GM20431 (cell line): ENCODE data around the gene SCRN2.

Experiments used
- in situ Hi-C: fragments of 300-500 bp; cut with MseI, MboI; formaldehyde crosslinking; loops from one replicate; pipeline ENCODE4 v1.15.0; 2020; ENCODE audit warnings: low sequenced_read_pairs; ENCODE audit not compliant: unreplicated experiment

The SCRN2 gene

DNA sequence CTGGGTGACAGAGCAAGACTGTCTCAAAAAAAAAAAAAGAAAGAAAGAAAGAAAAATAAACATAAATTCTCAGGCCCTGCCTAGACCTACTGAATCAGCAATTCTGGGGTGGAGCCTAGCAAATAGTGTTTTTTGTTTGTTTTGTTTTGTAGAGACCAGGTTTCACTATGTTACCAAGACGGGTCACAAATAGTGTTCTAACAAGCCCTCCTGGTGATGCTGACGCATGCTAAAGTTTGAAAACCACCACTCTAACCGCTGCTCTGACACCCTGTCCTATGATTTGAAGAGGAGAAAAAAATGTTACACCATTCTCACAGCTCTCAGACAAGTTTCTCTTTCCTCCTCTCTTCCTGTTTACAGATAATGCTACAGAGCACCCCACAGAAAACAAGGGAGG, 11.2 kb downstream of the SCRN2 start:
- in situ Hi-C loops = no loop called here

DNA sequence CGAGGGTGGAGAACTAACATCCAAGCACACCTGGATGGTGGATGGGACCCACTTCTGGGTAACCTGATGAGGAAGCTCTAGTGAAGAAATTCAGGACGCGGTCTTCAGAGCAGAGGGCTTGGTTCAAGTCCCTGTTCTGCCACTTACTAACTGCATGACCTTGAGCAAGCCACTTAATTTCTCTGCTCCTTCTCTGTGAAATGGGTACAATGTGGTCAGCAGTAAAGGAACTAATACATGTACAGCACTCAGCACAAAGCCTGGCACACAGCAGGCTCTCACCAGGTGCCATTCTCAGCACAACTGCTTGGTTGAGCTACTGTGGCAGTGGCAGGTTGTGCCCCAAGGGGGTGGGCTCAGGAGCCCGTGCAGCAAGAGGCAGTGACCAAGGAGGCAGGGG, 17.6 kb downstream of the SCRN2 start:
- in situ Hi-C loops = no loop called here

DNA sequence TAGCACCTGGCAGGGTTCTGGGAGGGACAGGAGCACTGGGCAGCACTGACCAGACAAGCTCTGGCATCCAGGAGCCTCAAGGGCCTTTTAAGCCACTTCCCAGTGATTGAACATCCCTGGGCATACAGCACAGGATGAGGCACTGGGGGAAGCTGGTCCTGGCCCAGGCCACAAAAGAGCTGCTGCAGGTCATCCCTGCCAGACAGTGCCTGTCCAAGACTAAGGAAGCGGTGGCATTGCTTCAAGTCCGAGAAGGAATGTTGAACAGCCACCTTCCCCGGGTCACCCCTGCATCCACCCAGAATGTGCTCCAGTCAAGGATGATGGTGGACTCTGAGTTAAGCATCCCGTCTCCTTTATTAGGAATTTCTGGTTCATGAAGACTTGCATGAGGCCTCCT, 18.3 kb downstream of the SCRN2 start:
- in situ Hi-C loops = no loop called here

DNA sequence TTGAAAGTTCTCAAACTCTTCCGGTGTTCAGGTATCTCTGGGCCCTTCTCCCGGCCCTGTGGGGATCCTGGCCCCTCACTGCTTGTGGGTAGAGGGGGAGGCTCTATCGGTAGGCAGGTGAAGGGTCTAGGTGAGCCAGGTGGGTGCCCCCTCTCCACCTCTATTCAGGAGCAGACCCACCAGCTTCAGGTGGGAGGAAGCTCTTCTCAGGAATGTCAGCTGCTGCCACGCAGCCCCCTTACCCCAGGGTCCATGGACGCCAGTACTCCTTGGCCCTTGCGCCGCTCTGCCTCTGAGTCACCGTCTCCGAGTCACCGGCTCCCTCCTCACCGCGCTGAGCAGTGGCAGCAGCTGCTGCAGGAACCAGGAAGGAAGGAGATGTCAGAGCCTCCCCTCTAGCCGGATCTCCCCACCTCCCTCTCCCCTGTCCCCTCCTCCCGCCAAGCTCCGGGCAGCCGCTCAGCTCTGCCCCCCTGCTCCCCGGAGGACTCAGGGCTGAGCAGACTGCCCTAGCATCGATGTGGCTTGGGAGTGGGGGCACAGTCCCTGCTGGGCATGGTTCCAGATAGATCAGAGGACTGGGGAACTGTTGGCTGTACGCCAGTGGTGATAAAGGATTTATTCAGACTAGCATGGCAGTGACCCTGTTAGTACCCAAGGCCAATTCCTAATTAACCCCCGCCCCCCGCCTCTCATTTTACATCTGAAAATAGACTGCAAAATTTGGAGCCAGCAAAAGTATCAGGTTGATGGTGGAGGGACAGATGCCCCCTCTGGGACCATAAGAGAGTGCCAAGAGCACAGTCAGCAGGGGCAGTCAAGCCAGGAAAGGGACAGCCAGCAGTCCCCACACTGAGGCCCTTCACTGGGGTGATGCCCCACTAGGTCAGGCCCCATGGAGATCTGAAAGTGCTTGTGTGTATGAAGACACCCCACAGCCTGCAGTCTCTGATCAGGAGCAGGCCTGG, 19.4 kb downstream of the SCRN2 start, which contains the start of gene OSBPL7:
Gene OSBPL7, minus strand, starts transcription at position 371 of the 968 bp plus-strand sequence. CDS start 1,516 bp downstream, outside the sequence.
- in situ Hi-C loops = no loop called here

DNA sequence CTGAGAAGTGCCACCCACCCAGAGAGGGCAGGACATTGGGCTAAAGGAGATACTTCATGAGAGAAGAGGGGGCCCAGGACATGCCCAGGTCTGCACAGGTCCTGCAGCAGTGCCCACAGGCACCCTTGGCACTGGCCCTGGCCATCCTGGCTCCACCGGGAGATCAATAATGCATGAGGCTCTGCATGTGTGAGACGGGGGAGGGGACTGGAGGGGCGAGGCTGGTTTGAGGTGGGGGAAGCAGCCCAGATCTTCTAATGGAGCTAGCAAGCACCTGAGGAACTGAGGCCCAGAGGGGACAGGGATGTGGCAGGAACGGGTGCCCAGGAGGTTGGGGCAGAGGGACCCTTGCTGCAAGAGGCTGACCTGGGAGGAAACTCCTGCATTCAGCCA, 20.0 kb downstream of the SCRN2 start:
- in situ Hi-C loops = no loop called here

DNA sequence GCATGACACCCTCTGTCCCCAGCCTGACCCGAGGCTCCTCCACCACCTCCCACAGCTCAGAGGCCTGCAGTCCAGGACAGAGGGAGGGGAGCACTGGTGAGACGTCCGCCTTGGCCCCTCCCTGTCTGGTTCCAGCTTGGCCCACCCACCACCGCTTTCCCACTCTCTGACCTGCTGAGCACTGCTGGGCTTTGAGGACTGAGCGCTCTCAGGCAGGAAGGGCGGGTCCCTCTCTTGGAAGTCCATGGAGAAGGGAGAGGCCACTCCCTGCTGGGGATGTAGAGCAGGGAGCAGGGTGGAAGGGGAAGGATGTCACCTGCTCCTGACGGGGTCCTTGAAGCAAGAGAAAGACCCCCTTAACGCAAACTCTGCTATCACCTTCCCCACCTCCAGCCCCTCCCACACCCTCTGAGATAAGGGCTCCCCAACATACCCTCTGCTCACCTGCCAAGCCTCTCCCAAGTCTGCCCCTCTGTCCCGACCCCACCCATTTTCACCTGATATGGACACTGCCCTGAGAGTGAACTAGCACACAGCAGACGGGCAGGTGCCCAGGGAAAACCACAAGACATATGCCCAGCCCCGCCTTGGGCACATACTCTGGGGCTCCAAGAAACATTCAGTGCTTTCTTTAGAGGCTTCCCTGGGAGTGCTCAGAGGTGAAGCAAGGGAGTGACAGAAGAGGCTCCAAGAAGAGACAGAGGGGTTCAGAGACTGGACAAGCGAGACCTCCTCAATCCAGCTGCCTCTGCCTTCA, 20.9 kb downstream of the SCRN2 start:
- in situ Hi-C loops = no loop called here

DNA sequence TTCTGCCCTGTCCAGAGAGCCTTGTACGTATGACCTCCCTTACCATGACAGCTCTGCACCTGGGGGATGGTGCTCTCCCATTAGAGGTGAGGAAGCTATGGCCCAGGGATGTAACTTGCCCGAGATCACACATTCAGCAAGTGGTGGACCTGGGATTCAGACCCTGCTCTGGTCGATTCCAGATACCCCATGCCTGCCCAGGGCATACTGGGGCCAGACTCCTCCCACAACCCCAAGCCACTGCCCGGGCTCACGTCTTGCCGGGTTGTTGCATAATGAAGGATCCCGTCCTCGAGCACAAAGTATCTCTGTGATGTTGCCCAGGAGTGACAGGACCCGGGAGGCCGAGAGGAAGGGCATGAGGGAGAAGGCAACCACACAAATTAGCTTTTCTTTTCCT, 21.6 kb downstream of the SCRN2 start:
- in situ Hi-C loops = no loop called here

DNA sequence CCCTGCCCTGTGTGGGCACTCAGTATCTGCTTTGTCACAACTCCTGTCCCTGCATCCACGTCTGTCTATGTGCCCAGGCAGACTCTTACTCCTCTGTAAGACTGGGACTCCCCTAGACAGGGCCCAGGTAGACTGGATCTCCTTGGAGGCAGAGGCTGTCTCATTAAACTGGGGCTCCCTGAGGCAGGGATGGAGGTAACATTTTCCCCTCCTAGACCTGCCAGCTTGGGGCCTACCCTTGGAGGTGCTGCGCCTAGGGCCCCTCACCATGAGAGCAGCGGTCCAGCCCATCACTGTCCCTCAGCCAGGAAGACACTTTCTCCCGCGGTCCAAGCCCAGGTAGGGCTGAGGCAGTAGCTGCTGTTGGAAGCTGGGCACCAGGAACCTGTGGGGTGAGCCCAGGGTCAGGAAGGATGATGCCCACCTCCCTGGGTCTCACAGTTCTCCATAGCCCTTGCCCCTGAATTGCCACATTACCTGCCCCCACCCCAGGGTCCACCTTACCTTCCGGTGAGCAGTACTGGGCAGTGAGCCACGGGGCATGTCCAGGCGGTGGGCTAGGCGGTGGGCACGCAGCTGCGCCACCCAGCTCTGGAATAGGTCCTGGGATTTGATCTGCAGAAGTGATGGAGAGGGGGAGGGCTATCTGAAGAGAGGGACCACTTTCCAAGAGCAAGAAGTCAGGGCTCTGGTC, 22.9 kb downstream of the SCRN2 start:
- in situ Hi-C loops = no loop called here

DNA sequence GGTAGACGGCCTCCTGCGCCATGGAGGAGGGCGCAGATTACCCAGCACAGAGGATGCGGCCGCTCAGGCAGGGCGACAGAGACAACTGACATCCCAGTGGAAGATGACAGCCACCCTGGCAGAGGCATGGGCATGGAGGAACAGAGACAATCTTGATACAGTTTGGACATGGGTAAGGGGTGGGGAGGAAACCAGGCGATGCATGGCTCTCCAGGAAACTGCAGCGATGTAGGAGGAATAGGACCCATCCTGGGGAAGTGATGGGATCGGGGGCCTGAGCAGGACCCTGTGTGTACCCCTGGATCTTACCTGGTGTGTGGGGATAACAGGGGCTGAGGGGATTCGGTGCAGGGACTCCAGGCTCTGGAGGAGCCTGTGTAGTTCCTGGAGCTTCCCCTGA, 24.1 kb downstream of the SCRN2 start:
- in situ Hi-C loops = no loop called here

DNA sequence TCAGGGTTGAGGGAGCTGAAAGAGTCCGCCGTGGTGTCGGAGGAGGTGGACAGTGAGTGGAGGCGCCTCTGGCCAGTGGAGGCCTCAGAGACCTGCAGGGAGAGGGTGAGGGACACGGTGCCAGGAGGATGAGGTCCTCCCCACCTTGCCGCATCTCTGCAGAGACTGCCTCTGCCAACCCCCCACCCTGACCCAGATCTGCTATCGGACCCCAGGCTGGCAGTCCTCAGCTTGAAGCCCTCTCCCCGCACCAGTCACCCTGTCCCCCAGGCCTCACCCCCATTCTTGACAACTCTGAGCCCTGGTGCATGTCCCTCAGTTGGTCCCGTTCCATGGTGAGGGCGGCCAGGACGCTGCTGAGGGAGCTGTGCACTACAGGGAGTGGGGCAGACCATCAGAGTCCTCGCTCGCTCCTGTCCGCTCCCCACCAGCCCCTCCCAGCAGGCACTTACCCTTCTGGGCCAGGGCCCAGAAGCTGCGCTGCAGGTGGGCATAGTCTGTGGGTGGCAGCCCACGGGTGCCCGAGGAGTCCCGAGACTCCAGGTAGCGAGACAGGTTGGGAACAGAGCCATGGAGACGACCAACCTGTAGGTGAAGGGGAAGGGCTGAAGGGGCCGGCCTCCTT, 24.9 kb downstream of the SCRN2 start:
- in situ Hi-C loops = no loop called here

DNA sequence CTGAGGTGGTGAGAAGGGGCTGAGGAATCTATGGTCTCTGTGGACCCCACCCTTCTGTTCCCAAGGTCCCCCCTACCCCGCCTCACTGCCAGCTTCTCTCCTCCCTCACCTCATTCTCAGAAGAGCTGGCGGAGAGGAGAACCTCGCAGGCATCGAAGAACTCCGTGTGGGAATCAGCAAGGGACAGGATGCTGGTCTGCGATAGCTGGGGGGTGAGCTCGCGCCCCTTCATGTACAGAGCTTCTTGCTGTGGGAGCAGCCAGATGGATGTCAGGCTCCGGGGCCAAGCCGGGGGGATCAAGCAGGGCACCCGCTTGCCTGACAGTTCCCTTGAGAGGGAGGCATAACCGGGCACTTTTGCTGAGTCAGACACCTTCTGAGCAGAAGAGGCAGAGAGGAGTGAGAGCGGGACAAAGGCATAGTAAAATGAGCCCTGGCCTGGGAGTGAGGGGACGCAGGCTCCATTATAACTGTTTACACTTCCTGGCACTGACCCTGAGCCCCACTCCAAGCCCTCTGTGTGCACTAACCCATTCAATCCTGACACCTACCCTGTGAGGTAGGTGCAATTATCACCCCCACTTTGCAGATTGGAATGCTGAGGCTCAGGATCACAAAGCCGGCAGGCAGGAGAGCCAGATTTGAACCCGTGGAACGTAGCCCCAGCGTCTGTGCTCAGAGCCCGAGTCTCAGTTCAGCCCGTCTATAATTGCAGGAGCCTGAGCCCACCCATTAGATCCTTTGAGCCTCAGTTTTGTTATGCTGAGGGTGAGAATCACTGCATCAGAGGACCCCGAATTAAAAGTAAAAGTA, 25.8 kb downstream of the SCRN2 start:
- in situ Hi-C loops = no loop called here

DNA sequence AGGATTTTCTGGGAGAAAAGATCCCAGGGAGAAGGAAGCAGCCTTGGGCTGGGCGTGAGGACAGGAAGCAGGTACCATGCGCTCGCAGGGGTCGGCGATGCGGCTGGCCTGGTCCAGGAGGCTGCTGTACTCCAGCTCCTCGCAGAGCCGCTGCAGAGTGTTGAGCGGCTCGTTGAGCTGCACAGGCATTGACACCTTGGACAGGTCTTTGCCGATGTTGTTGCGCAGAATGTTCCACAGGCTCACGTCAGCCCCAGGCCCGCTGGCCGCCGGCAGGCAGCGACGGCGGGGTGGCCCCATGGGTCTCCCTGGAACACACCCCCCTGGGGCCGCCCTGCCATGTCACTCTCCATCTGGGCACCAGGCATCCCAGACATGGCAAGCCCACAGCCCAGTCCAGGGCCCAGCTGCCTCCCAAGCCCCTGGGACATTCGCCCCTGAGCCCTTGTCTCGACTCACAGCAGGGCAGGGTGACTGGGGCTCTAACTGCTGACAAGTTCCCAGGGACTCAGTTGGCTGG, 27.5 kb downstream of the SCRN2 start:
- in situ Hi-C loops = no loop called here

DNA sequence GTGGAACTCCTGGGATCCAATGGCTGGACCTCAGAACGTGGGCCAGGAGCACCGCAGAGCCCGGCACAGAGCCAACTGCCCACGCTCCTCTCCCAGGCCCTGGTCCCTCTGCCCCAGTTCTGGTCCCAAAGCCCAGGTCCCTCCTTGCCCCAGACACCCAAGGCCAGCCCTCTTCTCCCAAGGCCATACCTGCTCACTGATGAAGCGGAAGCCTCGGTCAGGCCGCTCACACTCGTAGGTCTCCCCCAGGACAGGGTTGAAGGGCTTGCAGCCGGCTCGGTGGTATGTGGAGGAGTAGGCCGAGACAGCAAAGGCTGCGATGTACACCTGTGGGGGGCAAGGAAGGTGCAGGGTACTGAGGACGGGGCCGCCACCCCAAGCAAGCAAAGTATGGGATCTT, 28.0 kb downstream of the SCRN2 start:
- in situ Hi-C loops = no loop called here

DNA sequence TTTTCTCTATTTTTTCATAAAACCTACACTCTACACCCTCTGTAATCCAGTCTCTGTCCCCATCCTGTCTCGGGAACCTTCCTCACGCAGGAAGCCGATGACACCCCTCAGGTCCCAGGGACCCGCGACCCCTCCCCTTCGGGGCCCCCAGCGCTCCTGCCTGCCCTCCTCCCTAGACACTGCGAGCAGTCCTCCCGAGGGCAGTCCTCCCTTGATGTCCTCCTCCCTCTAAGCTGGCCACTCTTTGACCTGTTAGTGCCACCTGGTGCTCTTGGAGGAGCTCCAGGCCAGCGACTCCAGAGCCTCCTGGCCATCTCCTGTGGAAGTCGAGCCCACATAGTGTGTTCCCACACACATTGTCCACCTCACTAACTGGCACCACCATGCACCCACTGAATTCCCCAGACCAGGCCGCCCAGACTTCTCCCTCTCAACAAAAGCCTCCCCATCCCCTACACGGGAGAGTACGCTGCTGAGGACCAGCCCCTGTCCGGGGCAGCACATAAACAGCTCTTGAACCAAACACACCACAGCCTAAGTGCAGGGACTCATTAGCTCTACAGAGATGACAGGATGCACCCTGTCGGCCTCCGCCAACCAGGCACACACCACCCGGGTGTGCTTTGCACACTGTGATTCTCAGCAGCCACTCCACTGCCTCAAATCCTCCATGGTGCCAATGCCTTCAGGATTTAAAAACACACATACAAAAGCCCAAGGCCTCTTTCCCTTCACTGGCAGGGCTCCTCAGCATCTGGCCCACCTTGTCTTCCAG, 28.7 kb downstream of the SCRN2 start:
- in situ Hi-C loops = no loop called here

DNA sequence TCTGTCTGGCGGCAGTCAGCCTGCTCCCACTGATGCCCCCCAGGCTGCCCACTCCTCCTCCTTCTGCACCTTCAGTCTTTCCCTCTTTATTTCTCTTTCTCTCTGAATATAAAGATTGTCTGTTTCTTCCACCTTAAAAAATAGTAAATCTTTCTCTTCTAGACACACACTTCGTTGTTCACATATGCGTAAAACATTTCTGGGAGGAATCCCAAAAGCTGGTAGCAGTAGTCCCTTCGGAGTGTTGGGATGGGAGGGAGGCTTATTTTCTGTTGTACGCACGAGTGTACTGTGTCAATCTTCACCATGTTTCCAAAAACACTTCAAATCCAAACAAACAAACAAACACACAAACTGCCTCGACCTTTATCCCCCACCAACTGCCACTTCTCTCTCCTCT, 29.4 kb downstream of the SCRN2 start:
- in situ Hi-C loops = no loop called here

DNA sequence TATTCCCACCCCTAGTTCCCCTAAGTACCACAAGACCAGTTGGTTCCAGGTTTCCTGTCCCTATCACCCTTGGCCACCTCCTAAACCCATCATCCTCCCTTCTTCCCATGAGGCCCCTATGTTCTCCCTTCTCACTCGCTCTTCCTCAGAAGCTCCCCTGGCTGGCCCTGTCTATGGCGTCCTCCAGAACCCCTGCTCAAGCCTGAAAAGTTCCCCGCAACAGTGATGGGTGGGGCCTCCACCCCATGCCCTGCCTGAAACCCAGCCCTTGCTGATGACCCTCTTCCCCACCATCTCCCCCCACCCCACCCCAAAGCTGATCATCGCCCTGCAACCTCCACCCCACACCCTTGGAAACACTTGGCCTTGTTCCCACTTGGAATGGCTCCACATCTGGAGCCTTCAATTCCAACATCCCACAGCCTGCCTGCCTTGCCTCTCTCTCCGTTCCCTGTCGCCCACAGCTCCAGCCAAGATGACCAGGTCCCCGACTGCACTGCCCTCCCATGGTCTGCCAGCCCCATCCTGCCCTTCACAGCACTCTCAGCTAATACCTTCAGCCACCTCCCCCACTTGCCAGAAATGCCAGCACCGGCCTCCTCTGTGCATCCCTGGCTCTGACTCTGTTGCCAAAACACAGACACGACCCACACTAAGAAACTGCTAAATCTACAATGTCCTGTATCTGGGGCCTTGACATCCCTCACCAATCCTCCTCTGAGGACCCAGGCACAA, 30.0 kb downstream of the SCRN2 start:
- in situ Hi-C loops = no loop called here

DNA sequence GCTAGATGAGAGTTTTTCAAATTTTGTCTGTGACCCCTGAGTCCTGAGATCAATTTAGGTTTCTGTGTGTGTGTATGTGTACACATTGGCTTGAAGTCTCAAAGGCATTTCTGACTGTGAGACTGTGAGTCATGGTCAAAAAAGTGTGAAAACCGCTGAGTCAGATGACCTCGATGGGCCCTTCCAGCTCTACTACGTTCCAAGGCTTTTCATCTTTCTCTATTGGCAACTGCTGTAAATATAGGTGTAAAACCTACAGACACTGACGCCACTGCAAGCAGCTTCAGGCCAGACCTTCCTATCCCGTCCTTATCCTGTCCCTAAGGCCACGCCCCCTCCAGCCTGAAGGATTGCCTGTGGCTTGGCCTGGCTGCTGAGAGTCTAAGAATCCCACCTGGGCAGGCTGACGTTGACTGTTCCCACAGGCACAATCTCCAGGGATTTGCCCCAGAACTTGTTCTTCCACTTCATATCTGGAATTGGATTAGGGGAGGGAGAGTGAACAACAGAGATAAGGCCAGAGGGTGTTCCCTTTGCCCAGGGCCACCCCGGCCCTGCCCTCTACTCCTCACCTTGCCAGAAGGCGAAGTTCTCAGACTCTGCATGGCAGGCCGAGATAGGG, 30.8 kb downstream of the SCRN2 start:
- in situ Hi-C loops = no loop called here
